Caki2 (cell line): ENCODE data around the gene DESI1. TPM values are rescaled to one million over a fixed set of nuclear protein-coding genes. Genes with fewer than 3 reads are reported as not detected.

Source experiments
- total RNA-seq: library from RNA; depleted of rRNA; stranded (reverse); fragments of >200 nt; shearing (Covaris generic); gene quantifications from 2 replicates; pipeline ENCODE4 v1.2.3, GENCODE V29; 2014; ENCODE audit warnings: low replicate concordance; rRNA removed

Gene DESI1
- total RNA-seq, 1 experiment from 2014 or later: 58.5 TPM

Other genes with a start within 250 kb of the DESI1 start
- gene TEF, start 239.1 kb downstream of the DESI1 start, total RNA-seq: 13.5 and 14.2 TPM in 2 replicates
- 24.2 and 30.9 TPM in 2 replicates for gene TOB2, start 174.2 kb downstream of the DESI1 start, total RNA-seq
- 131 and 134 TPM in 2 replicates for gene PHF5A, start 152.4 kb downstream of the DESI1 start, total RNA-seq
- 117 and 152 TPM in 2 replicates for gene ACO2, start 151.9 kb downstream of the DESI1 start, total RNA-seq
- 26.0 and 33.1 TPM in 2 replicates for gene POLR3H, start 76.6 kb downstream of the DESI1 start, total RNA-seq
- gene CSDC2, start 60.0 kb downstream of the DESI1 start, total RNA-seq: not detected in 2 replicates
- 144 and 154 TPM in 2 replicates for gene PMM1, start 31.2 kb downstream of the DESI1 start, total RNA-seq
- gene XRCC6, start 252 bp upstream of the DESI1 start, total RNA-seq: 681 and 856 TPM in 2 replicates
- gene SNU13, start 67.8 kb upstream of the DESI1 start, total RNA-seq: 297 and 305 TPM in 2 replicates
- gene MEI1, start 78.5 kb upstream of the DESI1 start, total RNA-seq: 0.87 and 2.6 TPM in 2 replicates
- gene CCDC134, start 179.6 kb upstream of the DESI1 start, total RNA-seq: 10.9 and 15.9 TPM in 2 replicates
- gene SREBF2, start 212.1 kb upstream of the DESI1 start, total RNA-seq: 21.0 and 21.5 TPM in 2 replicates